IMR-90 (cell line): ENCODE measurements around the gene PLPP4. TPM values are rescaled to one million over a fixed set of nuclear protein-coding genes. Genes with fewer than 3 reads are reported as not detected.

Experiments used
- ATAC-seq: fragments of 200-7000 bp; cut with Tn5 transposase; 2 replicates; pipeline ENCODE4 v1.9.1; 2020; ENCODE audit warnings: low read depth, mild to moderate bottlenecking, moderate library complexity
- BruUV-seq: library from RNA; stranded (reverse); fragments of 400-500 nt; replicated peaks from 2 replicates; lab custom pipeline; 2021; lab: Mats Ljungman, UMichigan
- CTCF ChIA-PET: fragments of 300-600 bp; formaldehyde crosslinking; extraction: SDS; loops from one replicate; lab custom pipeline; 2021; ENCODE audit warnings: antibody characterized with exemption; lab: Yijun Ruan, JAX
- POLR2A ChIA-PET: fragments of 300-600 bp; sonication (Branson Sonifier 250); formaldehyde crosslinking; loops from one replicate; lab custom pipeline; 2022; ENCODE audit warnings: antibody characterized with exemption; ENCODE audit not compliant: unreplicated experiment; lab: Charles Lee
- DNase-seq: peaks from one replicate; pipeline ENCODE4 v3.0.0; 2013
- H2AFZ ChIP-seq: replicated peaks from 2 replicates; pipeline ENCODE3; 2013; ENCODE audit warnings: low read length, mild to moderate bottlenecking; ENCODE audit not compliant: poor library complexity
- H2AK5ac ChIP-seq: 2 replicates; pipeline ENCODE4 v1.6.1; 2013; ENCODE audit warnings: low read depth, low read length, inconsistent platforms
- H2AK9ac ChIP-seq: replicated peaks from 2 replicates; pipeline ENCODE3; 2013; ENCODE audit warnings: mild to moderate bottlenecking, low read depth, low read length, moderate library complexity; ENCODE audit not compliant: poor library complexity
- H2BK120ac ChIP-seq: 2 replicates; pipeline ENCODE4 v1.6.1; 2013; ENCODE audit warnings: low read depth, low read length, inconsistent platforms
- H2BK15ac ChIP-seq: 3 replicates; pipeline ENCODE4 v1.6.1; 2013; ENCODE audit warnings: low read depth, low read length, inconsistent platforms
- H2BK20ac ChIP-seq: 2 replicates; pipeline ENCODE4 v1.6.1; 2013; ENCODE audit warnings: low read depth, mild to moderate bottlenecking, inconsistent platforms, low read length, moderate library complexity
- H2BK5ac ChIP-seq: 2 replicates; pipeline ENCODE4 v1.6.1; 2013; ENCODE audit warnings: mild to moderate bottlenecking, low read depth, low read length, inconsistent platforms; ENCODE audit not compliant: poor library complexity, severe bottlenecking
- H3K14ac ChIP-seq: replicated peaks from 2 replicates; pipeline ENCODE4 v1.6.1; 2013; ENCODE audit warnings: low read depth, low read length, inconsistent platforms
- H3K18ac ChIP-seq: 2 replicates; pipeline ENCODE4 v1.6.1; 2013; ENCODE audit warnings: low read depth, low read length, control low read depth
- H3K23ac ChIP-seq: 2 replicates; pipeline ENCODE4 v1.6.1; 2013; ENCODE audit warnings: low read depth, low read length, inconsistent platforms
- H3K27ac ChIP-seq: 2 replicates; pipeline ENCODE4 v1.5.1; 2013; ENCODE audit warnings: mild to moderate bottlenecking, control low read depth, low read length; ENCODE audit not compliant: insufficient read depth
- H3K27me3 ChIP-seq: 2 replicates; pipeline ENCODE4 v1.6.1; 2013; ENCODE audit warnings: low read length; ENCODE audit not compliant: control insufficient read depth, insufficient read depth
- H3K36me3 ChIP-seq: 2 replicates; pipeline ENCODE4 v1.6.1; 2013; ENCODE audit warnings: low read length, mixed read lengths; ENCODE audit not compliant: control insufficient read depth, insufficient read depth
- H3K4ac ChIP-seq: 2 replicates; pipeline ENCODE4 v1.6.1; 2013; ENCODE audit warnings: low read depth, low read length, inconsistent platforms
- H3K4me1 ChIP-seq: 2 replicates; pipeline ENCODE4 v1.6.1; 2013; ENCODE audit warnings: low read length, mixed read lengths; ENCODE audit not compliant: control insufficient read depth, insufficient read depth
- H3K4me2 ChIP-seq: 2 replicates; pipeline ENCODE4 v1.6.1; 2013; ENCODE audit warnings: low read depth, mild to moderate bottlenecking, control low read depth, low read length, moderate library complexity
- H3K4me3 ChIP-seq: 2 replicates; pipeline ENCODE4 v1.5.1; 2013; ENCODE audit warnings: low read depth, mild to moderate bottlenecking, control low read depth, low read length, moderate library complexity; ENCODE audit not compliant: insufficient read depth
- H3K56ac ChIP-seq: 2 replicates; pipeline ENCODE4 v1.6.1; 2013; ENCODE audit warnings: low read length, inconsistent platforms; ENCODE audit not compliant: insufficient read depth; ENCODE audit errors: extremely low read depth
- H3K79me1 ChIP-seq, 2 experiments: 2 replicates each; pipeline ENCODE4 v1.6.1; 2013; ENCODE audit warnings: low read length in 2 of 2, inconsistent platforms in 1 of 2, low read depth in 1 of 2
- H3K9ac ChIP-seq: 2 replicates; pipeline ENCODE4 v1.6.1; 2013; ENCODE audit warnings: low read depth, low read length, control low read depth
- H3K9me1 ChIP-seq: 2 replicates; pipeline ENCODE4 v1.6.1; 2013; ENCODE audit warnings: low read length, inconsistent platforms; ENCODE audit not compliant: insufficient read depth
- H3K9me3 ChIP-seq: 2 replicates; pipeline ENCODE4 v1.6.1; 2013; ENCODE audit warnings: low read length; ENCODE audit not compliant: control insufficient read depth, insufficient read depth
- H4K20me1 ChIP-seq: 2 replicates; pipeline ENCODE4 v1.6.1; 2013; ENCODE audit warnings: low read length, inconsistent platforms; ENCODE audit not compliant: insufficient read depth
- H4K5ac ChIP-seq: 2 replicates; pipeline ENCODE4 v1.6.1; 2013; ENCODE audit warnings: mild to moderate bottlenecking, low read depth, low read length, control low read depth
- H4K8ac ChIP-seq, 2 experiments: 2 replicates each; pipeline ENCODE4 v1.6.1; 2013; ENCODE audit warnings: low read depth in 2 of 2, low read length in 2 of 2, control low read depth in 1 of 2, inconsistent platforms in 1 of 2
- H4K91ac ChIP-seq: 2 replicates; pipeline ENCODE4 v1.6.1; 2013; ENCODE audit warnings: low read depth, low read length, inconsistent platforms; ENCODE audit not compliant: insufficient read depth
- BHLHE40 ChIP-seq: fragments of 150-350 bp; IDR thresholded peaks from 2 replicates; pipeline ENCODE4 v1.6.1; 2016; ENCODE audit warnings: mild to moderate bottlenecking, low read depth, low read length
- NFE2L2 ChIP-seq: fragments of 150-350 bp; IDR thresholded peaks from 2 replicates; pipeline ENCODE4 v1.6.1; 2016; ENCODE audit warnings: low read depth, mild to moderate bottlenecking, low read length
- SMC3 ChIP-seq: fragments of 150-350 bp; IDR thresholded peaks from 2 replicates; pipeline ENCODE4 v1.6.1; 2016; ENCODE audit warnings: low read depth, mild to moderate bottlenecking, antibody characterized with exemption, low read length, moderate library complexity
- WGBS, 2 experiments: methylation state at CpG; one replicate each; pipeline versions ENCODE4 v1.1.5 to v1.1.7; 2013; ENCODE audit warnings: missing lambda C conversion rate in 2 of 2; ENCODE audit not compliant: insufficient read length in 1 of 2; ENCODE audit errors: extremely low coverage in 2 of 2; 5-methylcytosine and 5-hydroxymethylcytosine counted together
- dilution Hi-C: fragments of 300-500 bp; cut with HindIII; formaldehyde crosslinking; loops from one replicate; pipeline ENCODE4 v1.14.3; 2018; ENCODE audit warnings: low sequenced_read_pairs; ENCODE audit not compliant: unreplicated experiment
- in situ Hi-C: fragments of 300-500 bp; cut with MboI; formaldehyde crosslinking; loops from 3 replicates; pipeline ENCODE4 v1.14.3; 2019; ENCODE audit warnings: low sequenced_read_pairs, inconsistent platforms, mixed read lengths
- intact Hi-C: fragments of 100-400 bp; cut with micrococcal nuclease; formaldehyde crosslinking; loops from 2 replicates; pipeline ENCODE4 v1.10.0; 2022
- polyA plus RNA-seq, 3 experiments: library from polyadenylated mRNA; depleted of rRNA; stranded (reverse); fragments of >200 nt; gene quantifications; 2 replicates each; pipeline ENCODE4 v1.2.3, GENCODE V29; 2012; ENCODE audit warnings: low replicate concordance in 1 of 3
- total RNA-seq: library from RNA; depleted of rRNA; stranded (reverse); fragments of >200 nt; gene quantifications from 2 replicates; pipeline ENCODE4 v1.2.3, GENCODE V29; 2012
- TF ChIP-seq, protein P1 (sequence below): fragments of 150-350 bp; IDR thresholded peaks from 2 replicates; pipeline ENCODE4 v1.6.1; 2016; ENCODE audit warnings: low read depth, mild to moderate bottlenecking, low read length, moderate library complexity, borderline replicate concordance
- TF ChIP-seq, protein P2 (sequence below): conservative IDR thresholded peaks from 2 replicates; pipeline ENCODE4 v1.5.1; 2012; ENCODE audit warnings: mild to moderate bottlenecking, low read depth, low read length, improper control_type of control experiment
- TF ChIP-seq, protein P3 (sequence below): fragments of 150-350 bp; IDR thresholded peaks from 2 replicates; pipeline ENCODE4 v1.6.1; 2017; ENCODE audit warnings: mild to moderate bottlenecking, antibody characterized with exemption, low read length, low read depth

PLPP4 gene
- total and polyA plus RNA-seq, 2 of the 4 experiments (the other 2 are of a cell fraction), result 0.18 to 0.60 TPM

DNA sequence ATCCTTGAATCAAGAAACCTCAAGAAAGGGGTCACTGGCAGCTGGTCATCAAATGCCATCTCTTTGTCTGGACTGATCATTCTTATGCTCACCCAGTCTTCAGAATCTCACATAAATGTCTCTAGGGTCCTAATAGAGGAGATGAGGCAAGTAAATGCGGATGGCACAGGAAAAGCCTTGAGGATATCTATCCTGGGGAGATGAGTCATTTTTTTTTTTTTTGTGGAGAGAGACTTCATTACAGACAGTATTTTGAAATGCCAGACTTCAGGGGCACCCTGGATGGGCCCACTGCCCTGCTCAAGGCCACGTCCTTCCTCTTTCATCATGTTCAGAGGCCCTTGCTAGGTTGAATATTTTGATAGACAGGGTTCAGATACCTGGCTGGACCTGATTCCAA, 19.5 kb upstream of the PLPP4 start:
- no peak overlapping the region for H2BK15ac ChIP-seq
- dilution Hi-C loops, result no loop called here
- no peak overlapping the region for H3K4ac ChIP-seq
- H3K79me1 ChIP-seq, result no peaks in the 10 kb centered on the region
- H4K20me1 ChIP-seq, result no peaks in the 10 kb centered on the region
- no peak for TF ChIP-seq SMC3
- TF ChIP-seq, protein P1, sequence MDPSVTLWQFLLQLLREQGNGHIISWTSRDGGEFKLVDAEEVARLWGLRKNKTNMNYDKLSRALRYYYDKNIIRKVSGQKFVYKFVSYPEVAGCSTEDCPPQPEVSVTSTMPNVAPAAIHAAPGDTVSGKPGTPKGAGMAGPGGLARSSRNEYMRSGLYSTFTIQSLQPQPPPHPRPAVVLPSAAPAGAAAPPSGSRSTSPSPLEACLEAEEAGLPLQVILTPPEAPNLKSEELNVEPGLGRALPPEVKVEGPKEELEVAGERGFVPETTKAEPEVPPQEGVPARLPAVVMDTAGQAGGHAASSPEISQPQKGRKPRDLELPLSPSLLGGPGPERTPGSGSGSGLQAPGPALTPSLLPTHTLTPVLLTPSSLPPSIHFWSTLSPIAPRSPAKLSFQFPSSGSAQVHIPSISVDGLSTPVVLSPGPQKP, result no peak
- TF ChIP-seq BHLHE40, result no peak
- TF ChIP-seq, protein P2, sequence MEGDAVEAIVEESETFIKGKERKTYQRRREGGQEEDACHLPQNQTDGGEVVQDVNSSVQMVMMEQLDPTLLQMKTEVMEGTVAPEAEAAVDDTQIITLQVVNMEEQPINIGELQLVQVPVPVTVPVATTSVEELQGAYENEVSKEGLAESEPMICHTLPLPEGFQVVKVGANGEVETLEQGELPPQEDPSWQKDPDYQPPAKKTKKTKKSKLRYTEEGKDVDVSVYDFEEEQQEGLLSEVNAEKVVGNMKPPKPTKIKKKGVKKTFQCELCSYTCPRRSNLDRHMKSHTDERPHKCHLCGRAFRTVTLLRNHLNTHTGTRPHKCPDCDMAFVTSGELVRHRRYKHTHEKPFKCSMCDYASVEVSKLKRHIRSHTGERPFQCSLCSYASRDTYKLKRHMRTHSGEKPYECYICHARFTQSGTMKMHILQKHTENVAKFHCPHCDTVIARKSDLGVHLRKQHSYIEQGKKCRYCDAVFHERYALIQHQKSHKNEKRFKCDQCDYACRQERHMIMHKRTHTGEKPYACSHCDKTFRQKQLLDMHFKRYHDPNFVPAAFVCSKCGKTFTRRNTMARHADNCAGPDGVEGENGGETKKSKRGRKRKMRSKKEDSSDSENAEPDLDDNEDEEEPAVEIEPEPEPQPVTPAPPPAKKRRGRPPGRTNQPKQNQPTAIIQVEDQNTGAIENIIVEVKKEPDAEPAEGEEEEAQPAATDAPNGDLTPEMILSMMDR, result no peak
- TF ChIP-seq, protein P3, sequence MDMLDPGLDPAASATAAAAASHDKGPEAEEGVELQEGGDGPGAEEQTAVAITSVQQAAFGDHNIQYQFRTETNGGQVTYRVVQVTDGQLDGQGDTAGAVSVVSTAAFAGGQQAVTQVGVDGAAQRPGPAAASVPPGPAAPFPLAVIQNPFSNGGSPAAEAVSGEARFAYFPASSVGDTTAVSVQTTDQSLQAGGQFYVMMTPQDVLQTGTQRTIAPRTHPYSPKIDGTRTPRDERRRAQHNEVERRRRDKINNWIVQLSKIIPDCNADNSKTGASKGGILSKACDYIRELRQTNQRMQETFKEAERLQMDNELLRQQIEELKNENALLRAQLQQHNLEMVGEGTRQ, result no peak
- no peak for TF ChIP-seq NFE2L2
- H3K18ac ChIP-seq, result no peak overlapping the region
- no peak overlapping the region for H3K9ac ChIP-seq
- no peak overlapping the region for H4K8ac ChIP-seq
- H3K27ac ChIP-seq, result no peak overlapping the region
- H3K9me1 ChIP-seq, result no peaks in the 10 kb centered on the region
- ChIA-PET POLR2A (no interaction called here), CTCF (interaction anchor here (1.4 kb wide), 1 partner anchor 14 kb away, joined by 3 read pairs; no protein-coding TSS in a partner anchor)
- BruUV-seq, result no TSS peak
- no peak overlapping the region for H3K14ac ChIP-seq
- no peak for ATAC-seq
- H3K56ac ChIP-seq, result no peak overlapping the region
- H2AFZ ChIP-seq, result no peak overlapping the region
- no peaks in the 10 kb centered on the region for H3K36me3 ChIP-seq
- H2BK120ac ChIP-seq, result no peak overlapping the region
- no peak overlapping the region for H2BK20ac ChIP-seq
- intact Hi-C loops, result no loop called here
- H3K4me3 ChIP-seq, result no peak overlapping the region
- no peak overlapping the region for H4K91ac ChIP-seq
- H4K5ac ChIP-seq, result no peak overlapping the region
- no peak for DNase-seq
- H3K27me3 ChIP-seq, result no peaks in the 10 kb centered on the region
- no peak overlapping the region for H2BK5ac ChIP-seq
- H3K9me3 ChIP-seq, result peaks cover 15% of the 10 kb centered on the region
- H2AK9ac ChIP-seq, result no peak overlapping the region
- no peaks in the 10 kb centered on the region for H3K4me1 ChIP-seq
- in situ Hi-C loops, result no loop called here
- H2AK5ac ChIP-seq, result no peak overlapping the region
- WGBS, 2 experiments, result no CpG with 5 or more reads among the region's 2 CpGs
- no peak overlapping the region for H3K4me2 ChIP-seq
- H3K23ac ChIP-seq, result no peak overlapping the region
